GM12865 (cell line): ENCODE results near the gene SVEP1.
"Not testable (repeated sequence)": the region's sequence is repeated elsewhere in the genome, so short reads cannot be mapped to it uniquely, and the experiment has no call there.

Experiments used
- DNase-seq: peaks from one replicate; pipeline ENCODE4 v3.0.0; 2010; ENCODE audit warnings: low read depth
- H3K4me3 ChIP-seq: 2 replicates; pipeline ENCODE4 v1.5.1; 2011; ENCODE audit warnings: mild to moderate bottlenecking, low read depth, low read length, control low read depth
- TF ChIP-seq, protein P1 (sequence below): IDR thresholded peaks from 2 replicates; pipeline ENCODE4 v1.5.1; 2011; ENCODE audit warnings: low read length, control low read depth, low read depth, inconsistent platforms; ENCODE audit not compliant: insufficient read depth; ENCODE audit errors: missing control alignments

Gene SVEP1

DNA sequence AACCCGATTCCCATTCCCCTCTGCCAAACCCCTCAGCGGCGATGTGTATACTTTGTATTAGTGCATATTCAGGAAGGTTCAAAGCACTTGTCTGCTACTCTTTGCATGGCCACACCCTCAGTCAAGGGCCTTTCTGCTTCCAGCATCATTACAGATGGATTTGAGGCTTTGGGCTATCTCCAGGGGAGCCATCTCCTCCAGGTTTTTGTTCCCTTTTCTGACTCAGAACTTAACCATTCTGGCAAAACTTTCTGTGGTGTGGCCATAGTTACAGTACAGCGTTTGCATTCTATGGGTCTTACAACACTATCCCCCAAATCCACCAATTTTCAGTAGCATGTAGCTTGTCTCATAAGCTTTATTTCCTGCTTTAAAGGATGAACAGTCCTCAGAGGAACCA lies 36.0 kb upstream of the SVEP1 start:
- H3K4me3 ChIP-seq: no peak overlapping the region
- TF ChIP-seq, protein P1, sequence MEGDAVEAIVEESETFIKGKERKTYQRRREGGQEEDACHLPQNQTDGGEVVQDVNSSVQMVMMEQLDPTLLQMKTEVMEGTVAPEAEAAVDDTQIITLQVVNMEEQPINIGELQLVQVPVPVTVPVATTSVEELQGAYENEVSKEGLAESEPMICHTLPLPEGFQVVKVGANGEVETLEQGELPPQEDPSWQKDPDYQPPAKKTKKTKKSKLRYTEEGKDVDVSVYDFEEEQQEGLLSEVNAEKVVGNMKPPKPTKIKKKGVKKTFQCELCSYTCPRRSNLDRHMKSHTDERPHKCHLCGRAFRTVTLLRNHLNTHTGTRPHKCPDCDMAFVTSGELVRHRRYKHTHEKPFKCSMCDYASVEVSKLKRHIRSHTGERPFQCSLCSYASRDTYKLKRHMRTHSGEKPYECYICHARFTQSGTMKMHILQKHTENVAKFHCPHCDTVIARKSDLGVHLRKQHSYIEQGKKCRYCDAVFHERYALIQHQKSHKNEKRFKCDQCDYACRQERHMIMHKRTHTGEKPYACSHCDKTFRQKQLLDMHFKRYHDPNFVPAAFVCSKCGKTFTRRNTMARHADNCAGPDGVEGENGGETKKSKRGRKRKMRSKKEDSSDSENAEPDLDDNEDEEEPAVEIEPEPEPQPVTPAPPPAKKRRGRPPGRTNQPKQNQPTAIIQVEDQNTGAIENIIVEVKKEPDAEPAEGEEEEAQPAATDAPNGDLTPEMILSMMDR: no peak
- DNase-seq: no peak

DNA sequence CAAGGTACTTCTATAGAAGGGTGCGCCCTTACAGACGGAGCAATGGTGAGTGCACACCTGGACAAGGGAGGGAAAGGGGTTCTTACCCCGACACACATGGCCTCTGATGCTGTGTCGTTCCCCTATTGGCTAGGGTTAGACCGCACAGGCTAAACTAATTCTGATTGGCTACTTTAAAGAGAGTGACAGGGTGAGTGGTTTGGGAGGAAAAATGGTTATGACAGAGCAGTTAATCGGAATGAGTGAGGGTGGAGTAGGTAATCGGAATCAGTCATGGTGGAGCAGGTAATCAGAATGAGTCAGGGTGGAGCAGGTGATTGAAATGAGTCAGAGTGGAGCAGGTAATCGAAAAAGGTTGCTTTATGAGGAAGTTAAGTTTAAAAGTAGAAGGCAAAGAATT lies 35.0 kb upstream of the SVEP1 start:
- not testable (repeated sequence) for DNase-seq, H3K4me3 ChIP-seq

DNA sequence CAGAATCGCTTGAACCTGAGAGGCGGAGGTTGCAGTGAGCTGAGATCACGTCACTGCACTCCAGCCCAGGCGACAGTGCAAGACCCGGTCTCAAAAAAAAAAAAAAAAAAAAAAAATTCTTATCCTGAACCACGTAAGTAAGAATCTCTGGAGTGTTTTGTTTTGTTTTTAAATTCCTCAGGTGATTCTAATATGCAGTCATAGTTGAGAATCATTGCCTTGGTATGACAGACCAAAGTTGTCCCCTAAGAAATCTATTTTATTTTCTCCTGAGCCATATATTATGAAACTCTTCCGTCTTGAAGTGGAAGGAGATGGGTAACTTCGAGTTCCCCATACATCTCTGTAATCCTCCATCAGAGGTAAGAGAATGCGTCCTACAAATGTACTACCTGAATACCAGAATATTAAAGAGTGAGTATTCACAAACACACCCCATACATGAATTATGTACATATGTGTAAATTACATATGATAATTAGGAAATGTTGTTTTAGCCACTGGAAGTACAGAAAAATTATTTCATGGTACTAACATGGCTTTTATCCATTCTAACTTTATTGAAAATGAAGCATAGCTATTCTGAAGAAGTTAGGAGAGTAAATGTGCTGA lies 26.7 kb upstream of the SVEP1 start:
- TF ChIP-seq, protein P1: no peak
- no peak for DNase-seq
- no peak overlapping the region for H3K4me3 ChIP-seq

DNA sequence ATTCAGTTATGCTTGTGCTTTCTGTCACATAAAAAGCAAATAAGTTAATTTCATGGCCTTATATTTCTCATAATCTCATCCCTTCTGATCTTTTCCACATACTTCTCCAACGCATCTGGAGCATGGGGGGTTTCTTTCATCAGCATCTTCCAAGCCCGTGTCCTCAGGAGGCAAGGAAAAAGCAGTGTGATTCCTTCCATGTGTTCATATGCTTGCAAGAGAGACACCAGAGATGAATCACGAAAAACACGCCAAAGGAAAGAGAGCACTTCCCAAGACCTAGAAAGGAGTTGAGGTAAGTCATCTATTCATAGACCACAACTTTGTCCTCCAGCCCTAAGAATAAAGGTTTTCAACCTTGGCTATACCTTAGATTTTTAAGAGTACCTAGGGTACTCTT lies 26.0 kb upstream of the SVEP1 start:
- no peak for DNase-seq
- TF ChIP-seq, protein P1: no peak
- no peak overlapping the region for H3K4me3 ChIP-seq

DNA sequence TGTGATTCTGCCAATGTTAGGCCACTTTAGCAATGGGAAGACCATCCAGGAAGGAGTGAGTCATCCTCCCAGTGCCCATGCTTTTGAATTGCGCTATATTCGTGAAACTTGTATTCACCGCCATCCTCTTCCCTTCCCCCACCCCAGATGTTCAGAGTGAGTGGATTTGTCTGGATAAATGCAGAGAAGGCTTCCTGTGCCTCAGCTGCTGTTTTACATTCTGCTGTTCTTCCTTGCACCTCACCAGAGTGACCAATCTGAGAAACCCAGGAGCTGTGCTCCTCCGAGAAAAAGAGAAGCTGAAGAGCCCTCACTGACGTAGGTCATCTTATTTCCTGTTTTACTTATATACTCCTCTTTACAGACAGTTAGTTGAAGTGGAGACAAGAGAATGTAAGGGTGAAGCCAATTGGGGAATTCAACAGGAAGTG lies 24.6 kb upstream of the SVEP1 start:
- DNase-seq: peak; percentile 26
- H3K4me3 ChIP-seq: no peak overlapping the region
- TF ChIP-seq, protein P1: no peak

DNA sequence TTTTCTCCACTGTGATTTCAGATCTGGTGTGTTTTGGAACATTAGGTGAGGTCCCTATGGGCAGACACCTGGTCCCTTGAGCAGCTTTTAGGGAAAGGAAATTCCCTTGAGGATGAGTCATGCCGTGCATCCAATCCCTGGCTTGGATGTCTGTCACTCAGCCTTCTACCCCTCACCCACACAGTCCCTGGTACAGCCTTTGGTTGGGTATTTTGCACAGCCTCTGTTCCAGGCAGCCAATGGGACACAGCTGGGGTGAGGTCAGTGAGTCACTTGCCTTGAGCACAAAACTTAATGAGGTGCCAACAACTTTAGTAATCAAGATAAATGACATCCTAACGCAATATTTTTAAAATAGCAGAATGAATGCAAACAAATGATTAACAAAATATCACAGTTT lies 22.7 kb upstream of the SVEP1 start:
- DNase-seq: no peak
- no peak overlapping the region for H3K4me3 ChIP-seq
- TF ChIP-seq, protein P1: no peak

DNA sequence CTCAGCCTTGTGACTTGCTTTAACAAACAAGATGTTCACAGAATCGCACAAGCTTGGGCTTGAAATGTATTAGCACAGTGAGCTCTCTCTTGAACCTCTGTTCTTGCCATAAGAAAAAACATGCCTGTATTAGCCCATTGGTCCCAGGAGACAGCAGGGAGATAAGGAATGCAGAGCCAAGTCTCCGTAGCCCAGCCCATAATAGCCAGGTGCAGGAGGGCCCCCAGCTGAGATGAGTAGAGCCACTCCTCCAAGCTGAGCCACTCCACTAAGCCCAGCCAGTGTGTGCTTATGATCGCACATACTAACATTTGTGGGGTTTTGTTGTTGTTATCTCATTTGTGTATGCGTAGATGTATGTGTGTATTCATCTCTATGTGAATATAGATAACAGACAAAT lies 21.6 kb upstream of the SVEP1 start:
- TF ChIP-seq, protein P1: no peak
- no peak for DNase-seq
- H3K4me3 ChIP-seq: no peak overlapping the region
